ENCODE results near the gene P2RX4. TPM values are rescaled to one million over a fixed set of nuclear protein-coding genes. Genes with fewer than 3 reads are reported as not detected.
"Not testable (repeated sequence)": the region's sequence is repeated elsewhere in the genome, so short reads cannot be mapped to it uniquely, and the experiment has no call there.

P2RX4 gene
- polyA plus RNA-seq, 1 donor: 91.9 TPM

DNA sequence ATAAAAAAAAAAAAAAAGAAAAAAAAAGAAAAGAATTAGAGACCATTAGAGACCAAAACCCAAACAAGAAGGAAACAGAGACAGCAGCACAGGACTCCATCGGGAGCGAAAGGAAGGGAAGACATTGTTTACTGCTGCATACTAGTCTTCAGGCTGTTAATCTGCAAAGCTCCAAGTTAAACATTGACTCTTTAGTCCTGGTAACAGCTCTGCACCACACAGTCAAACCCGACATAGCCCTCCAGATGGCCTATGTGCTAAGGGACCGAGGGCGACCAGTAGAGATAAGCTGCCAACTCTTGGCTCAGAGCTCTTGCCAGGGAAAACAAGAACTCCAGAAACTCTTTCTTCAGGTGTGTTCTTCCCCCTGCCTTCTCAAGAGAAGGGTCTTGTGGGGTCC is 7.8 kb downstream of the P2RX4 start:
- Histone ChIP-seq H3K27me3 (ENCODE audit: control insufficient read depth, insufficient read depth, low read length) (no peaks in the 10 kb centered on the region), H3K36me3 (ENCODE audit: control insufficient read depth, insufficient read depth, low read length) (peaks cover 37% of the 10 kb centered on the region), H3K27ac (ENCODE audit: low read length) (peak overlapping the region; percentile 96), H3K9me3 (ENCODE audit: control insufficient read depth, low read depth, low read length) (no peaks in the 10 kb centered on the region), H3K4me1 (ENCODE audit: control insufficient read depth, insufficient read depth, low read length) (peaks cover 55% of the 10 kb centered on the region), H3K4me3 (ENCODE audit: low read length) (no peak overlapping the region)
- WGBS (ENCODE audit: insufficient coverage, low lambda C conversion rate): no CpG with 5 or more reads among the region's 5 CpGs
- DNase-seq: peak; percentile 77 to 91

DNA sequence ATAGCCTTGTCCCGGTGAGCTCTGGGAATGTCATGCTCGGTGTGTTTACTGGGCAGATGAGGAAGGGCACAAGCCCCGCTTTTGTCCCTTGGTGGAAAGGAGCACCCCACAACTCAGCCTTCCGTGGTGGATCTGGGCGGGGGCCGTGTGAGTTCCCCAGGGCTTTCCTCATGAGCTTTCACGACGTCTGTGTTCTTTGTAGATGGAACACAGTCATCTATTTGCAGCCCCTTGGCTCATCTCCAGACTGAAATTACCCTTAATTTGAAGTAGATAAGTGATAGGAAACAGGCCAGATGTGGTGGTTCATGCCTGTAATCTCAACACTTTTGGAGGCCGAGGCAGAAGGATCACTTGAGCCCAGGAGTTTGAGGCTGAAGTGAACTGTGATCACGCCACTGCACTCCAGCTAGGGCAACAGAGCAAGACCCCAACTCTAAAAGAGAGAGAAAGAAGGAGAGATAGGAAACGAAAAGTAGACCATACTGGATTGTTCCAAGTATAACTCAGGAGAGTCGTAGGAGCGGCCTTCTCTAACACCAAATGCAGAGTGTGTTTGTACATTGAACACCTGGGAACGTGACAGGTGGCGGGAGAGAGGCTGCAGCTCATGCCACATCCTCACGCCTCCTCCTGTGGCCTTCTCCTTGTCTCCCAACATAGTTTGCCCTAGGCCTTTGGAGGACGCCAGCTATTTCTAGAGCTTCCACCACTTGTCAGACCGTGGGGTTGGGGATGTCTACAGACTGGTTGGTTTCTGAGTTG is 8.8 kb downstream of the P2RX4 start:
- H3K36me3 ChIP-seq (ENCODE audit: control insufficient read depth, insufficient read depth, low read length): peaks cover 37% of the 10 kb centered on the region
- no peaks in the 10 kb centered on the region for H3K27me3 ChIP-seq (ENCODE audit: control insufficient read depth, insufficient read depth, low read length)
- H3K27ac ChIP-seq (ENCODE audit: low read length): peak overlapping the region; percentile 96
- H3K4me1 ChIP-seq (ENCODE audit: control insufficient read depth, insufficient read depth, low read length): peaks cover 45% of the 10 kb centered on the region
- WGBS (ENCODE audit: insufficient coverage, low lambda C conversion rate): 80% methylated on average over 1 of the region's 18 CpGs
- peak in 1 of 2 donors; percentile 39 for DNase-seq
- no peak overlapping the region for H3K4me3 ChIP-seq (ENCODE audit: low read length)
- no peaks in the 10 kb centered on the region for H3K9me3 ChIP-seq (ENCODE audit: control insufficient read depth, low read depth, low read length)

DNA sequence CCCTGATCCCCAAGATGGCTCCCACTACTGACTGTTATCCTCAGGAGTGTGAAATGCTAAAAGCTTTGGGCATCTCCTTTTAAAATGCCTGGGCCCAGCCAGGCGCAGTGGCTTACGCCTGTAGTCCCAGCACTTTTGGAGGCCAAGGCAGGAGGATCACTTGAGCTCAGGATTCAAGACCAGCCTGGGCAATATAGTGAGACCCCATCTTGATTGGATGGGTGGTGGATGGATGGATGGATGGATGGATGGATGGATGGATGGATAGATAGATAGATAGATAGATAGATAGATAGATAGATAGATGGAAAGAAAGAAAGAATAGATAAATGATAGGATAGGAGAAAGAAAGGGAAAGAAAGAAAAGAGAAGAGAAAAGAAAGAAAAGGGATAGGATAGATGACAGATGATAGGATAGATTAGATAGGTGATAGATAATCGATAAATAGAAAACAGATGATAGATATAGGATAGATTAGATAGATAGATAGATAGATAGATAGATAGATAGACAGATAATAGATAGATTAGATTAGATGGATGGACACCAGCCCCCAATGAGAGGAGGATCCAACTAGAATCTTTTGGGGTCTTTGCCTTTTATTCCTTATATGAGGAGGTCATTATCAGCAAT is 9.5 kb downstream of the P2RX4 start:
- no peak overlapping the region for H3K4me3 ChIP-seq (ENCODE audit: low read length)
- H3K4me1 ChIP-seq (ENCODE audit: control insufficient read depth, insufficient read depth, low read length): peaks cover 40% of the 10 kb centered on the region
- peak in 1 of 2 donors; percentile 3 for DNase-seq
- peaks cover 41% of the 10 kb centered on the region for H3K36me3 ChIP-seq (ENCODE audit: control insufficient read depth, insufficient read depth, low read length)
- 100% methylated on average over 1 of the region's 3 CpGs for WGBS (ENCODE audit: insufficient coverage, low lambda C conversion rate)
- H3K9me3 ChIP-seq (ENCODE audit: control insufficient read depth, low read depth, low read length): no peaks in the 10 kb centered on the region
- H3K27ac ChIP-seq (ENCODE audit: low read length): peak overlapping the region; percentile 96
- H3K27me3 ChIP-seq (ENCODE audit: control insufficient read depth, insufficient read depth, low read length): no peaks in the 10 kb centered on the region

- peaks cover 45% of the 10 kb centered on the region for H3K36me3 ChIP-seq (ENCODE audit: control insufficient read depth, insufficient read depth, low read length)
- no peak overlapping the region for H3K4me3 ChIP-seq (ENCODE audit: low read length)
- H3K9me3 ChIP-seq (ENCODE audit: control insufficient read depth, low read depth, low read length): no peaks in the 10 kb centered on the region
- no peaks in the 10 kb centered on the region for H3K27me3 ChIP-seq (ENCODE audit: control insufficient read depth, insufficient read depth, low read length)
- no CpG with 5 or more reads among the region's 10 CpGs for WGBS (ENCODE audit: insufficient coverage, low lambda C conversion rate)
- H3K27ac ChIP-seq (ENCODE audit: low read length): no peak overlapping the region
- H3K4me1 ChIP-seq (ENCODE audit: control insufficient read depth, insufficient read depth, low read length): peaks cover 24% of the 10 kb centered on the region
- peak in 1 of 2 donors; percentile 0 for DNase-seq
Measured at GRCh38 chr12:121222847-121223246, 12.9 kb downstream of the P2RX4 start.

- no CpG with 5 or more reads among the region's 19 CpGs for WGBS (ENCODE audit: insufficient coverage, low lambda C conversion rate)
- peaks cover 45% of the 10 kb centered on the region for H3K36me3 ChIP-seq (ENCODE audit: control insufficient read depth, insufficient read depth, low read length)
- peak in 1 of 2 donors; percentile 27 for DNase-seq
- no peaks in the 10 kb centered on the region for H3K9me3 ChIP-seq (ENCODE audit: control insufficient read depth, low read depth, low read length)
- peaks cover 23% of the 10 kb centered on the region for H3K4me1 ChIP-seq (ENCODE audit: control insufficient read depth, insufficient read depth, low read length)
- no peaks in the 10 kb centered on the region for H3K27me3 ChIP-seq (ENCODE audit: control insufficient read depth, insufficient read depth, low read length)
- no peak overlapping the region for H3K27ac ChIP-seq (ENCODE audit: low read length)
- H3K4me3 ChIP-seq (ENCODE audit: low read length): no peak overlapping the region
Measured at GRCh38 chr12:121223292-121224285, 13.7 kb downstream of the P2RX4 start.

- no peak for DNase-seq
- Histone ChIP-seq H3K27me3 (ENCODE audit: control insufficient read depth, insufficient read depth, low read length) (no peaks in the 10 kb centered on the region), H3K4me3 (ENCODE audit: low read length) (no peak overlapping the region), H3K9me3 (ENCODE audit: control insufficient read depth, low read depth, low read length) (peaks cover 6% of the 10 kb centered on the region), H3K4me1 (ENCODE audit: control insufficient read depth, insufficient read depth, low read length) (peaks cover 29% of the 10 kb centered on the region), H3K27ac (ENCODE audit: low read length) (no peak overlapping the region), H3K36me3 (ENCODE audit: control insufficient read depth, insufficient read depth, low read length) (peaks cover 47% of the 10 kb centered on the region)
- WGBS (ENCODE audit: insufficient coverage, low lambda C conversion rate): 100% methylated on average over 1 of the region's 8 CpGs
Measured at GRCh38 chr12:121224591-121224990, 14.7 kb downstream of the P2RX4 start.

- Histone ChIP-seq H3K27me3 (ENCODE audit: control insufficient read depth, insufficient read depth, low read length) (no peaks in the 10 kb centered on the region), H3K4me3 (ENCODE audit: low read length) (no peak overlapping the region), H3K4me1 (ENCODE audit: control insufficient read depth, insufficient read depth, low read length) (peaks cover 42% of the 10 kb centered on the region), H3K27ac (ENCODE audit: low read length) (peak overlapping the region; percentile 84), H3K36me3 (ENCODE audit: control insufficient read depth, insufficient read depth, low read length) (peaks cover 47% of the 10 kb centered on the region), H3K9me3 (ENCODE audit: control insufficient read depth, low read depth, low read length) (peaks cover 6% of the 10 kb centered on the region)
- WGBS (ENCODE audit: insufficient coverage, low lambda C conversion rate): no CpG with 5 or more reads among the region's 8 CpGs
- no peak for DNase-seq
Measured at GRCh38 chr12:121226399-121226798, 16.5 kb downstream of the P2RX4 start.

DNA sequence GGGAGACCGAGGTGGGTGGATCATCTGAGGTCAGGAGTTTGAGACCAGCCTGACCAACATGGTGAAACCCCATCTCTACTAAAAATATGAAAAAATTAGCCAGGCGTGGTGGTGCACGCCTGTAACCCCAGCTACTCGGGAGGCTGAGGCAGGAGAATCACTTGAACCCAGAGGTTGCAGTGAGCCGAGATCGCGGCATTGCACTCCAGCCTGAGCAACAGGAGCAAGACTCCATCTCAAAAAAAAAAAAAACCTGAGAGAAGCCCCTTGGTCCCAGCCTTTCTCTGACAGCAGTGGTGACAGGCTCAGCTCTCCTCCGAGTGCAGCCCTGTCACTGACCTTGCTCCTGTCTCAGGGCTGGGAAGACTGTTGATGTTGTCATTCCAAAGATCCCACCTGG is 16.9 kb downstream of the P2RX4 start:
- DNase-seq; H3K27me3 ChIP-seq (ENCODE audit: control insufficient read depth, insufficient read depth, low read length): not testable (repeated sequence)
- no CpG with 5 or more reads among the region's 8 CpGs for WGBS (ENCODE audit: insufficient coverage, low lambda C conversion rate)

DNA sequence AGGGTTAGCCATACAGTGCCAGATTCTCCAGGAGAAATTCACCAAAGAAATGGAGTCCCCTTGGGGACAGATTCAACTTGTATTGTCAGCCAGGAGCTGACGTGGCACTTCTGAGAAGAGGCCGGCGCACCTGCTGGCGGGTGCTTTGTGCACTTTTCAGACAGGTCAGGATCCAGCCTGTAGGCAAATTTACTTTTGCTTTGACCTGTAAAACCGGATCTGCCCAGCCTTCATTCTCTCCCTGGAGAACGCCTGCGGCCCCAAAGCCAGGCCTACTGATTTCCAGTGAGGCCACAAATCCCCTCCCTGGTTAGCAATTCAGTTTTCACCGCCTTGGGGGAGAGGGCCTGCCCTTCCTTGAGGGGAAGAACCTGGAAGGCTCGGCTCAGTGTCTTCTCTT is 17.4 kb downstream of the P2RX4 start:
- H3K27me3 ChIP-seq (ENCODE audit: control insufficient read depth, insufficient read depth, low read length): no peaks in the 10 kb centered on the region
- no CpG with 5 or more reads among the region's 9 CpGs for WGBS (ENCODE audit: insufficient coverage, low lambda C conversion rate)
- no peak overlapping the region for H3K4me3 ChIP-seq (ENCODE audit: low read length)
- DNase-seq: peak; percentile 87 to 95
- peaks cover 47% of the 10 kb centered on the region for H3K36me3 ChIP-seq (ENCODE audit: control insufficient read depth, insufficient read depth, low read length)
- H3K4me1 ChIP-seq (ENCODE audit: control insufficient read depth, insufficient read depth, low read length): peaks cover 42% of the 10 kb centered on the region
- H3K27ac ChIP-seq (ENCODE audit: low read length): peak overlapping the region; percentile 84
- peaks cover 6% of the 10 kb centered on the region for H3K9me3 ChIP-seq (ENCODE audit: control insufficient read depth, low read depth, low read length)

More for the DNA sequence above, 16.9 kb downstream of the P2RX4 start:
- not testable (repeated sequence) for H3K9me3 ChIP-seq (ENCODE audit: control insufficient read depth, low read depth, low read length); H3K4me3 ChIP-seq (ENCODE audit: low read length)
- Histone ChIP-seq H3K36me3 (ENCODE audit: control insufficient read depth, insufficient read depth, low read length) (peaks cover 46% of the 10 kb centered on the region), H3K4me1 (ENCODE audit: control insufficient read depth, insufficient read depth, low read length) (peaks cover 42% of the 10 kb centered on the region), H3K27ac (ENCODE audit: low read length) (peak overlapping the region; percentile 84)
